Measurements from ENCODE around the gene ELP2. TPM values are rescaled to one million over a fixed set of nuclear protein-coding genes. Genes with fewer than 3 reads are reported as not detected.

The ELP2 gene
- total RNA-seq, 1 experiment from 2014 or later: 137 TPM

GRCh38 chr18:36104749-36105148 lies 24.9 kb upstream of the ELP2 start:
- Histone ChIP-seq H2BK120ac (ENCODE audit: low read depth, low read length, poor library complexity, severe bottlenecking) (no peak overlapping the region), H3K79me2 (ENCODE audit: insufficient read depth, low read length) (no peaks in the 10 kb centered on the region), H3K4me1 (ENCODE audit: insufficient read depth, low read length) (no peaks in the 10 kb centered on the region), H3K23ac (ENCODE audit: insufficient read length, low read depth, low read length) (no peak overlapping the region), H3K14ac (ENCODE audit: insufficient read depth, low read length) (no peak overlapping the region), H2BK5ac (ENCODE audit: insufficient read length, low read length) (no peak overlapping the region), H3K79me1 (ENCODE audit: insufficient read depth, low read depth, low read length, poor library complexity, severe bottlenecking) (no peaks in the 10 kb centered on the region), H3K27me3 (ENCODE audit: insufficient read depth, low read length) (no peaks in the 10 kb centered on the region), H4K5ac (ENCODE audit: insufficient read length, low read depth, low read length) (no peak overlapping the region), H2AK5ac (ENCODE audit: insufficient read length, low read length) (no peak overlapping the region), H3K23me2 (ENCODE audit: insufficient read length, low read depth, low read length, poor library complexity, severe bottlenecking) (no peaks in the 10 kb centered on the region), H2AFZ (ENCODE audit: low read length) (no peak overlapping the region), H4K91ac (ENCODE audit: insufficient read length, low read depth, low read length) (no peak overlapping the region), H4K8ac (replicated peaks; ENCODE audit: insufficient read length, low read depth, low read length) (no peak overlapping the region), H3K56ac (ENCODE audit: insufficient read length, low read depth, low read length) (no peak overlapping the region), H2BK15ac (ENCODE audit: low read depth, low read length) (no peak overlapping the region), H3K4me2 (ENCODE audit: insufficient read depth, insufficient read length, low read length) (no peak overlapping the region), H2BK20ac (ENCODE audit: low read depth, low read length, poor library complexity, severe bottlenecking) (no peak overlapping the region), H3K9ac (ENCODE audit: extremely low read depth, insufficient read length, low read length) (no peak overlapping the region), H3K18ac (ENCODE audit: insufficient read length, low read depth, low read length) (no peak overlapping the region), H4K20me1 (ENCODE audit: control insufficient read depth, insufficient read depth, insufficient read length) (no peaks in the 10 kb centered on the region), H3K4ac (ENCODE audit: low read depth, low read length) (no peak overlapping the region), H2BK12ac (ENCODE audit: insufficient read length, low read depth, low read length) (no peak overlapping the region), H3K9me3 (ENCODE audit: control insufficient read depth, low read depth, low read length) (peaks cover 11% of the 10 kb centered on the region), H3T11ph (ENCODE audit: low read length) (no peak overlapping the region), H3K27ac (ENCODE audit: insufficient read length, low read depth, low read length) (no peak overlapping the region)
- Mint-ChIP-seq H3K9me3 (peaks cover 18 to 21% of the 10 kb centered on the region in 2 experiments), H3K4me3 (no peak overlapping the region), H3K27ac (no peak overlapping the region), H3K4me1 (no peaks in the 10 kb centered on the region), H3K27me3 (ENCODE audit: low read depth) (no peaks in the 10 kb centered on the region; the same call in 1 of the 2 replicates), H3K36me3 (ENCODE audit: insufficient read depth in 1 of 3, low read depth in 3 of 3) (peaks cover 0 to 20% (median 17%) of the 10 kb centered on the region in 3 experiments; a peak in 6 of 7 replicates)
- DNase-seq: no peak
- WGBS (ENCODE audit: extremely low coverage, insufficient read length, low lambda C conversion rate): no CpG with 5 or more reads among the region's 2 CpGs
- no peak for TF ChIP-seq CTCF (conservative IDR thresholded peaks at IDR 0.05)
